ENCODE data around the gene HBZ. TPM values are rescaled to one million over a fixed set of nuclear protein-coding genes. Genes with fewer than 3 reads are reported as not detected.

The HBZ gene
- total and polyA plus RNA-seq, 9 of the 15 experiments (the other 6 are each of a cell fraction or from before 2014, with no cell fraction given): 58.0 to 610 (median 113) TPM

DNA sequence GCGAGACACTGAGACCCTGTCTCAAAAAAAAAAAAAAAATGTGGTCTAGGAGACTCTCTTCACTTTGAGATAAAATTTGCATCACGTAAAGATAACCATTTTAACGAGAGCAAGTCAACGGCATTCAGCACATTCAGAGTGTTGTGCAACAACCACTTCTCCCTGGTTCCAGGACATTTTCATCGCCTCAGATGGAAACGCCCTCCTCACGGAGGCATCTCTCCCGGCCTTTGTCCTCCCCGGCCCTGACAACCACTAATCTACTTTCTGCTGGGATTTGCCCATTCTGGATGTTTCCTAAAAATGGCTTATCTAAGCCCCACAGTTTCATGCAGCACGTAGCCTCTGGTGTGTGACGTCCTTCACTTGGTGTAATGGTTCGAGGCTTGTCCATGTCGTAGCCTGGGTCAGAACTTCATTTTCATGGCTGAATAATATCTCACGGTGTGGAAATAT, 7.6 kb upstream of the HBZ start (continued):
- TF ChIP-seq ARID1B (IDR thresholded peaks at IDR 0.05): peak; percentile 83
- no peak for TF ChIP-seq RBM22 (IDR thresholded peaks at IDR 0.05; ENCODE audit: low read depth, low read length, poor library complexity, severe bottlenecking)
- peak; percentile 75 for TF ChIP-seq SP1 (CRISPR knock-in tag; IDR thresholded peaks at IDR 0.05)
- TF ChIP-seq, protein P1, sequence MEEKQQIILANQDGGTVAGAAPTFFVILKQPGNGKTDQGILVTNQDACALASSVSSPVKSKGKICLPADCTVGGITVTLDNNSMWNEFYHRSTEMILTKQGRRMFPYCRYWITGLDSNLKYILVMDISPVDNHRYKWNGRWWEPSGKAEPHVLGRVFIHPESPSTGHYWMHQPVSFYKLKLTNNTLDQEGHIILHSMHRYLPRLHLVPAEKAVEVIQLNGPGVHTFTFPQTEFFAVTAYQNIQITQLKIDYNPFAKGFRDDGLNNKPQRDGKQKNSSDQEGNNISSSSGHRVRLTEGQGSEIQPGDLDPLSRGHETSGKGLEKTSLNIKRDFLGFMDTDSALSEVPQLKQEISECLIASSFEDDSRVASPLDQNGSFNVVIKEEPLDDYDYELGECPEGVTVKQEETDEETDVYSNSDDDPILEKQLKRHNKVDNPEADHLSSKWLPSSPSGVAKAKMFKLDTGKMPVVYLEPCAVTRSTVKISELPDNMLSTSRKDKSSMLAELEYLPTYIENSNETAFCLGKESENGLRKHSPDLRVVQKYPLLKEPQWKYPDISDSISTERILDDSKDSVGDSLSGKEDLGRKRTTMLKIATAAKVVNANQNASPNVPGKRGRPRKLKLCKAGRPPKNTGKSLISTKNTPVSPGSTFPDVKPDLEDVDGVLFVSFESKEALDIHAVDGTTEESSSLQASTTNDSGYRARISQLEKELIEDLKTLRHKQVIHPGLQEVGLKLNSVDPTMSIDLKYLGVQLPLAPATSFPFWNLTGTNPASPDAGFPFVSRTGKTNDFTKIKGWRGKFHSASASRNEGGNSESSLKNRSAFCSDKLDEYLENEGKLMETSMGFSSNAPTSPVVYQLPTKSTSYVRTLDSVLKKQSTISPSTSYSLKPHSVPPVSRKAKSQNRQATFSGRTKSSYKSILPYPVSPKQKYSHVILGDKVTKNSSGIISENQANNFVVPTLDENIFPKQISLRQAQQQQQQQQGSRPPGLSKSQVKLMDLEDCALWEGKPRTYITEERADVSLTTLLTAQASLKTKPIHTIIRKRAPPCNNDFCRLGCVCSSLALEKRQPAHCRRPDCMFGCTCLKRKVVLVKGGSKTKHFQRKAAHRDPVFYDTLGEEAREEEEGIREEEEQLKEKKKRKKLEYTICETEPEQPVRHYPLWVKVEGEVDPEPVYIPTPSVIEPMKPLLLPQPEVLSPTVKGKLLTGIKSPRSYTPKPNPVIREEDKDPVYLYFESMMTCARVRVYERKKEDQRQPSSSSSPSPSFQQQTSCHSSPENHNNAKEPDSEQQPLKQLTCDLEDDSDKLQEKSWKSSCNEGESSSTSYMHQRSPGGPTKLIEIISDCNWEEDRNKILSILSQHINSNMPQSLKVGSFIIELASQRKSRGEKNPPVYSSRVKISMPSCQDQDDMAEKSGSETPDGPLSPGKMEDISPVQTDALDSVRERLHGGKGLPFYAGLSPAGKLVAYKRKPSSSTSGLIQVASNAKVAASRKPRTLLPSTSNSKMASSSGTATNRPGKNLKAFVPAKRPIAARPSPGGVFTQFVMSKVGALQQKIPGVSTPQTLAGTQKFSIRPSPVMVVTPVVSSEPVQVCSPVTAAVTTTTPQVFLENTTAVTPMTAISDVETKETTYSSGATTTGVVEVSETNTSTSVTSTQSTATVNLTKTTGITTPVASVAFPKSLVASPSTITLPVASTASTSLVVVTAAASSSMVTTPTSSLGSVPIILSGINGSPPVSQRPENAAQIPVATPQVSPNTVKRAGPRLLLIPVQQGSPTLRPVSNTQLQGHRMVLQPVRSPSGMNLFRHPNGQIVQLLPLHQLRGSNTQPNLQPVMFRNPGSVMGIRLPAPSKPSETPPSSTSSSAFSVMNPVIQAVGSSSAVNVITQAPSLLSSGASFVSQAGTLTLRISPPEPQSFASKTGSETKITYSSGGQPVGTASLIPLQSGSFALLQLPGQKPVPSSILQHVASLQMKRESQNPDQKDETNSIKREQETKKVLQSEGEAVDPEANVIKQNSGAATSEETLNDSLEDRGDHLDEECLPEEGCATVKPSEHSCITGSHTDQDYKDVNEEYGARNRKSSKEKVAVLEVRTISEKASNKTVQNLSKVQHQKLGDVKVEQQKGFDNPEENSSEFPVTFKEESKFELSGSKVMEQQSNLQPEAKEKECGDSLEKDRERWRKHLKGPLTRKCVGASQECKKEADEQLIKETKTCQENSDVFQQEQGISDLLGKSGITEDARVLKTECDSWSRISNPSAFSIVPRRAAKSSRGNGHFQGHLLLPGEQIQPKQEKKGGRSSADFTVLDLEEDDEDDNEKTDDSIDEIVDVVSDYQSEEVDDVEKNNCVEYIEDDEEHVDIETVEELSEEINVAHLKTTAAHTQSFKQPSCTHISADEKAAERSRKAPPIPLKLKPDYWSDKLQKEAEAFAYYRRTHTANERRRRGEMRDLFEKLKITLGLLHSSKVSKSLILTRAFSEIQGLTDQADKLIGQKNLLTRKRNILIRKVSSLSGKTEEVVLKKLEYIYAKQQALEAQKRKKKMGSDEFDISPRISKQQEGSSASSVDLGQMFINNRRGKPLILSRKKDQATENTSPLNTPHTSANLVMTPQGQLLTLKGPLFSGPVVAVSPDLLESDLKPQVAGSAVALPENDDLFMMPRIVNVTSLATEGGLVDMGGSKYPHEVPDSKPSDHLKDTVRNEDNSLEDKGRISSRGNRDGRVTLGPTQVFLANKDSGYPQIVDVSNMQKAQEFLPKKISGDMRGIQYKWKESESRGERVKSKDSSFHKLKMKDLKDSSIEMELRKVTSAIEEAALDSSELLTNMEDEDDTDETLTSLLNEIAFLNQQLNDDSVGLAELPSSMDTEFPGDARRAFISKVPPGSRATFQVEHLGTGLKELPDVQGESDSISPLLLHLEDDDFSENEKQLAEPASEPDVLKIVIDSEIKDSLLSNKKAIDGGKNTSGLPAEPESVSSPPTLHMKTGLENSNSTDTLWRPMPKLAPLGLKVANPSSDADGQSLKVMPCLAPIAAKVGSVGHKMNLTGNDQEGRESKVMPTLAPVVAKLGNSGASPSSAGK (IDR thresholded peaks at IDR 0.05): peak; percentile 30; the same call in 1 of the 2 replicates
- TF ChIP-seq ZNF57 (CRISPR knock-in tag; IDR thresholded peaks at IDR 0.05): no peak
- TF ChIP-seq NEUROD1 (IDR thresholded peaks at IDR 0.05; ENCODE audit: borderline replicate concordance, low read depth, low read length, partially characterized antibody): peak; percentile 24
- TF ChIP-seq, protein P2, sequence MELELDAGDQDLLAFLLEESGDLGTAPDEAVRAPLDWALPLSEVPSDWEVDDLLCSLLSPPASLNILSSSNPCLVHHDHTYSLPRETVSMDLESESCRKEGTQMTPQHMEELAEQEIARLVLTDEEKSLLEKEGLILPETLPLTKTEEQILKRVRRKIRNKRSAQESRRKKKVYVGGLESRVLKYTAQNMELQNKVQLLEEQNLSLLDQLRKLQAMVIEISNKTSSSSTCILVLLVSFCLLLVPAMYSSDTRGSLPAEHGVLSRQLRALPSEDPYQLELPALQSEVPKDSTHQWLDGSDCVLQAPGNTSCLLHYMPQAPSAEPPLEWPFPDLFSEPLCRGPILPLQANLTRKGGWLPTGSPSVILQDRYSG (tag; conservative IDR thresholded peaks at IDR 0.05; ENCODE audit: low read depth): 0 out of 2 replicates have a peak, but pooled peaks have one; percentile 33
- peak in 1 of 2 experiments; percentile 62; a peak in 2 of 4 replicates for TF ChIP-seq TRIM24 (IDR thresholded peaks at IDR 0.05)
- TF ChIP-seq ERF (CRISPR knock-in tag; IDR thresholded peaks at IDR 0.05): no peak
- TF ChIP-seq MAZ (CRISPR knock-in tag; conservative IDR thresholded peaks at IDR 0.05 in 1 of 2, IDR thresholded peaks at IDR 0.05 in 1 of 2): peak in 1 of 2 experiments; percentile 44; a peak in 2 of 4 replicates
- peak; percentile 37; the same call in 1 of the 2 replicates for TF ChIP-seq ZNF583 (CRISPR knock-in tag; IDR thresholded peaks at IDR 0.05)
- TF ChIP-seq CEBPB (tag; IDR thresholded peaks at IDR 0.05): peak; percentile 99
- peak; percentile 91 for TF ChIP-seq CEBPG (CRISPR knock-in tag; IDR thresholded peaks at IDR 0.05)
- peak; percentile 91 to 94 for TF ChIP-seq CEBPG (tag; conservative IDR thresholded peaks at IDR 0.05 in 1 of 2, IDR thresholded peaks at IDR 0.05 in 1 of 2)
